ENCODE results near the gene C1orf56. TPM values are rescaled to one million over a fixed set of nuclear protein-coding genes. Genes with fewer than 3 reads are reported as not detected.

The C1orf56 gene
- total and polyA plus RNA-seq, 5 experiments from 2014 or later, result 2.6 to 5.2 (median 4.4) TPM

DNA sequence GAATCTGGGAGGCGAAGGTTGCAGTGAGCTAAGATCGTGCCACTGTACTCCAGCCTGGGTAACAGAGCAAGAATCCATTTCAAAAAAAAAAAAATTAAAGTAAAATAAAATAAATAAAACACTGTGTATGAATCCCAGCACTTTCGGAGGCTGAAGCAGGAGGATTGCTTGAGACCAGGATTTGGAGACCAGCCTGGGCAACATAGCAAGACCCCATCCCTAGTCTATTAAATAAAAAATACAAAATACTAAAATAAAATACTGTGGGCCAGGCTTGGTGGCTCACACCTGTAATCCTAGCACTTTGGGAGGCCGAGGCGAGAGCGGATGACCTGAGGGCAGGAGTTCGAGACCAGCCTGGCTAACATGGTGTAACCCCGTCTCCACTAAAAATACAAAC is 15.4 kb upstream of the C1orf56 start:
- POLR2A ChIA-PET, result interaction anchor here (0.6 to 1.0 kb wide), 2 partner anchors 13 to 34 kb away, joined by 4 to 11 read pairs; no protein-coding TSS in a partner anchor
- DNase-seq, result no peak
- no peak for ATAC-seq

DNA sequence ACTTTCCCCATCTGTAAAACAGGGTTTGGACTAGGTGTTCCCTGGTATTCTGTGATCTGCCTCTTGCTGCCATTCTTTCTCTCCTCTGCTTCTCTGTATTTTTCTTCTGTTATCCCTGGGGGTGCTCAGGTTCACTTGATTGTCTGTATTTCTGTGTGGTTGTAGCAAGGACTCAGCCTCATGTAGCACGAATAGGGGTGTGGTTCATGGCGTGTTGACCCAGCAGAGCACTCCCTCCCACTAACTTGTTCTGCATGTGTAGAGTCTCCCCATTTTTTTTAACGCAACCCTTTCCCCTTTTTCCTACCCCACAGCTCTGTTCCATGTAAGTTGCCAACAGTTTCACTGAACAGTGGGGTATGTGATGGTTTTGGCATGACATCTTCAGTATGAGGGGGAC is 12.4 kb upstream of the C1orf56 start:
- Mint-ChIP-seq H3K9me3 (no peaks in the 10 kb centered on the region), H3K4me1 (peaks cover 3 to 34% (median 14%) of the 10 kb centered on the region in 4 donors), H3K36me3 (peaks cover 0 to 43% (median 9%) of the 10 kb centered on the region in 3 donors), H3K4me3 (no peak overlapping the region), H3K27me3 (no peaks in the 10 kb centered on the region), H3K27ac (peak overlapping the region; percentile 2 to 94 (median 64))
- POLR2A ChIA-PET, result interaction anchor here (1.0 to 1.2 kb wide), 2 partner anchors 11 to 13 kb away, joined by 3 read pairs; partner anchors contain the start of gene C1orf56
- DNase-seq, result no peak
- ATAC-seq, result no peak

More for the DNA sequence above, 15.4 kb upstream of the C1orf56 start:
- H3K4me1 Mint-ChIP-seq, result peaks cover 3 to 23% (median 12%) of the 10 kb centered on the region in 4 donors
- H3K27ac Mint-ChIP-seq, result no peak overlapping the region
- no peak overlapping the region for H3K4me3 Mint-ChIP-seq
- H3K27me3 Mint-ChIP-seq, result no peaks in the 10 kb centered on the region
- no peaks in the 10 kb centered on the region for H3K9me3 Mint-ChIP-seq
- peaks cover under 1 to 71% (median 19%) of the 10 kb centered on the region in 3 donors for H3K36me3 Mint-ChIP-seq

DNA sequence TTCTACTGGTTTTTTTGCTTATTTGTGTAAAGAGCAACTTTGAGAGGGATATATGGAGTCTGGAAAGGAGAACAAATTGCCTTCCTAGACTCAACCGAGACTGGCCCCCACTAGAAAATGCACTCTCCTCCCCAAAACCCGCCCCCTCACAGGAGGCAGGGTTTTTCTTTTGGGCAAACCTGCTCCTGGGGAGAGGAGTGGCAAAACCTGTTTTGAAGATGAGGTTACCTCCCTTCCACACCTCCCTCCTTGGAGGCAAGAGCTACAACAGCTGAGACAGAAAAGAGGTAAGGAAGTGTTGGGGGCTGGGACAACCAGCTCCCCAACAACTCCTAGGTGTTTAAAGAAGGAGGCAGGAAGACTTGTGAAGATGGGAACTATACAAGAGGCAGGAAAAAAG is 11.2 kb upstream of the C1orf56 start, which contains the start of gene BNIPL:
Gene BNIPL (plus strand): TSS at position 231 of the 400 bp plus-strand sequence. CDS start 140 bp downstream, at position 371.
- DNase-seq, result no peak
- Mint-ChIP-seq H3K36me3 (peaks cover 0 to 31% (median 7%) of the 10 kb centered on the region in 3 donors), H3K27me3 (no peaks in the 10 kb centered on the region), H3K4me1 (peaks cover 3 to 34% (median 14%) of the 10 kb centered on the region in 4 donors), H3K4me3 (no peak within 1 kb of the TSS), H3K27ac (peak within 1 kb of the TSS; percentile 45 to 94 (median 78)), H3K9me3 (no peaks in the 10 kb centered on the region)
- ATAC-seq, result no peak
- POLR2A ChIA-PET, result interaction anchor here (0.5 to 0.8 kb wide), 2 partner anchors 13 to 145 kb away, joined by 3 read pairs; no protein-coding TSS in a partner anchor

GRCh38 chr1:151037032-151037431 is 10.5 kb upstream of the C1orf56 start:
- no peaks in the 10 kb centered on the region for H3K9me3 Mint-ChIP-seq
- ATAC-seq (no peak), DNase-seq (no peak)
- POLR2A ChIA-PET, result interaction anchor here (0.5 to 1.1 kb wide), 2 partner anchors 21 to 145 kb away, joined by 3 read pairs; no protein-coding TSS in a partner anchor
- H3K4me1 Mint-ChIP-seq, result peaks cover 3 to 34% (median 14%) of the 10 kb centered on the region in 4 donors
- no peak overlapping the region for H3K4me3 Mint-ChIP-seq
- peak overlapping the region in 5 of 10 donors; percentile 15 to 82 (median 45) for H3K27ac Mint-ChIP-seq
- no peaks in the 10 kb centered on the region for H3K27me3 Mint-ChIP-seq
- peaks cover 0 to 25% (median 7%) of the 10 kb centered on the region in 3 donors for H3K36me3 Mint-ChIP-seq

DNA sequence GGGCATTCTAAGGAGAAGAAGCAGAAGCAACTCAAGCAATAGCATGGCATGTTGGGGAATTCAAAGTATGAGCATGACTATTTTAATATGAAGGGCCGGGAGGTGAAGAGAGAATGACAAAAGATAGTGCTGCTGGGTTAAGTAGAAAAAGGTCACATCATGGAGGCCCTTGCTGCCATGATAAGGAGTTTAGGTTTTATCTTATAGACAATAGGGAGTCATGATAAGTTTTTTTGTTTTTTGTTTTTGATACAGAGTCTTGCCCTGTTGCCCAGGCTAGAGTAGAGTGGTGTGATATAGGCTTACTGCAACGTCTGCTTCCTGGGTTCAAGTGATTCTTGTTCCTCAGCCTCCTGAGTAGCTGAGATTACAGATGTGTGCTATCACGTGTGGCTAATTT is 8.0 kb upstream of the C1orf56 start:
- Mint-ChIP-seq H3K9me3 (no peaks in the 10 kb centered on the region), H3K27ac (peak overlapping the region in 3 of 10 donors; percentile 35 to 53 (median 38)), H3K4me3 (no peak overlapping the region), H3K27me3 (no peaks in the 10 kb centered on the region), H3K36me3 (peaks cover 0 to 17% (median 6%) of the 10 kb centered on the region in 3 donors), H3K4me1 (peaks cover 8 to 49% (median 22%) of the 10 kb centered on the region in 4 donors)
- POLR2A ChIA-PET, result interaction anchor here (0.6 to 1.5 kb wide), 3 partner anchors 18 to 652 kb away, joined by 3 to 7 read pairs (median 5); no protein-coding TSS in a partner anchor
- no peak for DNase-seq
- ATAC-seq, result no peak

GRCh38 chr1:151043163-151043562 is 4.4 kb upstream of the C1orf56 start:
- no peaks in the 10 kb centered on the region for H3K9me3 Mint-ChIP-seq
- H3K36me3 Mint-ChIP-seq, result peaks cover 0 to 8% (median 5%) of the 10 kb centered on the region in 3 donors
- DNase-seq, result peak in 1 of 10 donors; percentile 6
- H3K4me3 Mint-ChIP-seq, result no peak overlapping the region
- peaks cover 16 to 44% (median 32%) of the 10 kb centered on the region in 4 donors for H3K4me1 Mint-ChIP-seq
- POLR2A ChIA-PET, result interaction anchor here (0.7 to 9.7 kb wide), 5 partner anchors 9 to 28 kb away, joined by 3 to 264 read pairs (median 3); partner anchors contain the start of genes CDC42SE1 and MLLT11
- no peak for ATAC-seq
- H3K27me3 Mint-ChIP-seq, result no peaks in the 10 kb centered on the region
- H3K27ac Mint-ChIP-seq, result peak overlapping the region in 7 of 10 donors; percentile 12 to 81 (median 77)

- no peaks in the 10 kb centered on the region for H3K9me3 Mint-ChIP-seq
- H3K36me3 Mint-ChIP-seq, result peaks cover 6 to 28% (median 8%) of the 10 kb centered on the region in 3 donors
- ATAC-seq, result peak; percentile 73 to 83
- DNase-seq, result peak; percentile 37 to 80 (median 60)
- H3K27me3 Mint-ChIP-seq, result no peaks in the 10 kb centered on the region
- peaks cover 26 to 76% (median 73%) of the 10 kb centered on the region in 4 donors for H3K4me1 Mint-ChIP-seq
- peak overlapping the region; percentile 88 to 94 (median 93) for H3K4me3 Mint-ChIP-seq
- H3K27ac Mint-ChIP-seq, result peak overlapping the region; percentile 70 to 99 (median 93)
- POLR2A ChIA-PET, result interaction anchor here (0.5 to 9.7 kb wide), 16 partner anchors 10 to 691 kb away, joined by 3 to 264 read pairs (median 6); partner anchors contain the start of genes CDC42SE1, GABPB2, LYSMD1 and MINDY1
These were observed 534 bp downstream of the C1orf56 start for GRCh38 chr1:151047925-151048644.

DNA sequence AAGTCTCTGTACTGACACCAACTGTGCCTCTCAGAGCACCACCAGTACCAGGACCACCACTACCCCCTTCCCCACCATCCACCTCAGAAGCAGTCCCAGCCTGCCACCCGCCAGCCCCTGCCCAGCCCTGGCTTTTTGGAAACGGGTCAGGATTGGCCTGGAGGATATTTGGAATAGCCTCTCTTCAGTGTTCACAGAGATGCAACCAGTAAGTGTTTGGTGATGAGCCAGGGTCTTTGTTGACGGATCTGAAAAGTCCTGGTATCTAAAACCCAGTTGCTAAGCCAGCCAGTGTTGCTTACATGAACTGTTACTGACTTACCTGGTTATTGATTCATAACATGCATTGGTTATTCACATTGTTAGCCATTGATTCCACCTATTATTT is 1.1 kb downstream of the C1orf56 start:
- H3K9me3 Mint-ChIP-seq, result no peaks in the 10 kb centered on the region
- ATAC-seq (peak; percentile 12 to 16), DNase-seq (no peak)
- peak overlapping the region; percentile 88 to 94 (median 93) for H3K4me3 Mint-ChIP-seq
- H3K36me3 Mint-ChIP-seq, result peaks cover 6 to 33% (median 8%) of the 10 kb centered on the region in 3 donors
- peak overlapping the region; percentile 70 to 99 (median 93) for H3K27ac Mint-ChIP-seq
- H3K4me1 Mint-ChIP-seq, result peaks cover 23 to 79% (median 73%) of the 10 kb centered on the region in 4 donors
- POLR2A ChIA-PET, result interaction anchor here (0.6 to 9.7 kb wide), 12 partner anchors 9 to 123 kb away, joined by 3 to 264 read pairs (median 9); partner anchors contain the start of genes CDC42SE1, GABPB2, LYSMD1 and MINDY1
- H3K27me3 Mint-ChIP-seq, result no peaks in the 10 kb centered on the region

- no peak for DNase-seq
- peaks cover 6 to 41% (median 12%) of the 10 kb centered on the region in 3 donors for H3K36me3 Mint-ChIP-seq
- ATAC-seq, result no peak
- H3K27me3 Mint-ChIP-seq, result no peaks in the 10 kb centered on the region
- peaks cover 22 to 86% (median 79%) of the 10 kb centered on the region in 4 donors for H3K4me1 Mint-ChIP-seq
- peak overlapping the region; percentile 48 to 94 (median 92) for H3K4me3 Mint-ChIP-seq
- POLR2A ChIA-PET, result interaction anchor here (0.5 to 9.7 kb wide), 13 partner anchors 8 to 140 kb away, joined by 3 to 264 read pairs (median 3); partner anchors contain the start of genes BNIPL, CDC42SE1, GABPB2 and MLLT11
- no peaks in the 10 kb centered on the region for H3K9me3 Mint-ChIP-seq
- peak overlapping the region; percentile 70 to 99 (median 93) for H3K27ac Mint-ChIP-seq
These were observed 1.9 kb downstream of the C1orf56 start for GRCh38 chr1:151049458-151049857.

GRCh38 chr1:151050051-151050688 is 2.6 kb downstream of the C1orf56 start:
- DNase-seq (no peak), ATAC-seq (no peak)
- POLR2A ChIA-PET, result interaction anchor here (0.6 to 9.7 kb wide), 11 partner anchors 7 to 140 kb away, joined by 3 to 264 read pairs (median 3); partner anchors contain the start of genes BNIPL, CDC42SE1, GABPB2 and MLLT11
- peaks cover 10 to 49% (median 20%) of the 10 kb centered on the region in 3 donors for H3K36me3 Mint-ChIP-seq
- H3K9me3 Mint-ChIP-seq, result no peaks in the 10 kb centered on the region
- no peaks in the 10 kb centered on the region for H3K27me3 Mint-ChIP-seq
- peak overlapping the region in 8 of 10 donors; percentile 1 to 94 (median 90) for H3K4me3 Mint-ChIP-seq
- peak overlapping the region in 9 of 10 donors; percentile 85 to 99 (median 93) for H3K27ac Mint-ChIP-seq
- H3K4me1 Mint-ChIP-seq, result peaks cover 26 to 93% (median 86%) of the 10 kb centered on the region in 4 donors

DNA sequence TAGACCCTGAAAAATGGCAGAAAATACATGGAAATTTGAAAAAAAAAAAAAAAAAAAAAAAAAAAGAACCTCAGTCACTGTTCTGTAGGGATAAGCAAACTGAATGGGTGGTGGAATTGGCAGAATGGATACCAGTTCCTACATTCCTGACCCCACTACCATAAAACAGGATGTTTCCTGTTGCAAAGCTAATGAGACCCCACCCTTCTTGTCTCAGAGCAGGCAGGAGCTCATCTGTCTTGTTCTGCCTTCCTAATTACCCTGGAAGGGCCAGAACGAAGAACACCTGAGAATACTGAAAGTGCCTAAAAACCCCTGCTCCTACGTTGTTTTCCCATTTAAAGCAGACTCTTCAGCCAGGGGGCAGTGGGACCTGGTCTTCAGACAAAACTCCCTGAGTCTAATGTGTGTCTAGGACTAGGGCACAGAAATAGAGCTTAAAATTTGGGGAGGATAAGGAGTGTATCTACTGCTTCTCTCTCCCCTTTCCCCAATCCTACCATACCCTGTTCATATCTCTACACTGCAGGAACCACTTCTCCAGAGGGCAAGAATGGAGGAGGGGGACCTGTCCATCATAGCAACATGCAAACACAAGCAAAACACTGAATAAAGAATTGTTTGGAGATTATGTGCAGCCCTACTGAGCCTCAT is 3.9 kb downstream of the C1orf56 start:
- POLR2A ChIA-PET, result interaction anchor here (1.2 to 9.7 kb wide), 5 partner anchors 6 to 43 kb away, joined by 3 to 264 read pairs (median 3); partner anchors contain the start of genes CDC42SE1, MLLT11 and PRUNE1
- peak overlapping the region; percentile 72 to 99 (median 88) for H3K27ac Mint-ChIP-seq
- no peaks in the 10 kb centered on the region for H3K27me3 Mint-ChIP-seq
- H3K4me1 Mint-ChIP-seq, result peaks cover 33 to 95% (median 89%) of the 10 kb centered on the region in 4 donors
- DNase-seq, result no peak
- H3K36me3 Mint-ChIP-seq, result peaks cover 13 to 58% (median 29%) of the 10 kb centered on the region in 3 donors
- H3K4me3 Mint-ChIP-seq, result peak overlapping the region in 6 of 10 donors; percentile 14 to 54 (median 25)
- no peaks in the 10 kb centered on the region for H3K9me3 Mint-ChIP-seq
- no peak for ATAC-seq

Measured in naive thymus-derived CD8-positive, alpha-beta T cell (primary cell).